Suprapubic skin (tissue), 3 donors: Measurements from ENCODE around the gene SPTB.

Experiments used
- CTCF ChIP-seq, 2 donors: fragments of 200-600 bp in 1 of 2; fragments of 450-650 bp in 1 of 2; sonication (generic) in 1 of 2; IDR thresholded peaks; one replicate each; pipeline ENCODE4 v1.5.1; 2016 to 2019; ENCODE audit warnings: antibody characterized with exemption in 2 of 2, mild to moderate bottlenecking in 1 of 2, moderate library complexity in 1 of 2
- POLR2AphosphoS5 ChIP-seq, 3 donors: sonication (generic); formaldehyde crosslinking; IDR thresholded peaks; one replicate each; pipeline ENCODE4 v1.6.1; 2017; ENCODE audit warnings: antibody characterized with exemption in 3 of 3

DNA sequence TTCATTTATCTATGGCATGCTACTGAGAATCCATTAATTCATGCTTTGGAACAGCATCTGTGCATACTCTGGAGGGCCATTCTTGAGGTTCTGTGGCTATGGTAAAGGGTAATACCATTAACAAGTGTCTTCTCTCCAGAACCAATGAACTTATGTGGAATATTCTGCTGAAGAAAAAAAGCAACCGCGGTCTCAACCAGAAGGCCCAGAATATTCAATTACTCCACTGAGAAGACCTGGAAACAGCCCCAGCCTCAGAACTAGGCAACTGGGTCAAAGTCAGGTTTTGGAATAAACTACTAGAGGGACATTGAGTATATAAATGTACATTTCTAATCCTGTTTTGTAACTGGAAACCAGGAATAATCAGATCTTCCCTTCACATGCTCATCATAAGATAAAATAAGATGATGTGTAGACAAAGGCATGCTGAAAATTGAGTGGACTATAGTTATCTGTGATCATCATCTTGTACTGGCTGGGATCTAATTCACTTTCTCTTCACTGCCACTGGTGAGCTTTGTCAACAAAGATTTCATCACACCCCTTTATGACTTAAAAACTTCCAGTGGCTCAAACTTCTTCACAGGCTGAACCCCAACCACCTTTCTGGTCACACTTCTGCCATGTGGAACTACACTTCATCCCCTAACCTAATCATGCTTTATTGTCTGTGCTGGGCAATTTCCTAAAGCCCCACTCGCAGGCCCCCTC, 6.0 kb downstream of the SPTB start:
- TF ChIP-seq CTCF (IDR thresholded peaks at IDR 0.05): no peak
- TF ChIP-seq POLR2AphosphoS5 (IDR thresholded peaks at IDR 0.05): no peak
